ENCODE measurements around the gene TAS1R3.
A peak's percentile ranks its signal among the peaks of the same experiment; 100 is the strongest.

TAS1R3 gene

DNA sequence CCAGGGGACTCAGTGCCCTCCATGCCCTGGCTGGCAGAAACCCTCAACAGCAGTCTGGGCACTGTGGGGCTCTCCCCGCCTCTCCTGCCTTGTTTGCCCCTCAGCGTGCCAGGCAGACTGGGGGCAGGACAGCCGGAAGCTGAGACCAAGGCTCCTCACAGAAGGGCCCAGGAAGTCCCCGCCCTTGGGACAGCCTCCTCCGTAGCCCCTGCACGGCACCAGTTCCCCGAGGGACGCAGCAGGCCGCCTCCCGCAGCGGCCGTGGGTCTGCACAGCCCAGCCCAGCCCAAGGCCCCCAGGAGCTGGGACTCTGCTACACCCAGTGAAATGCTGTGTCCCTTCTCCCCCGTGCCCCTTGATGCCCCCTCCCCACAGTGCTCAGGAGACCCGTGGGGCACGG is 2.8 kb upstream of the TAS1R3 start:
- Mint-ChIP-seq H3K4me3 (no peak overlapping the region), H3K36me3 (ENCODE audit: insufficient read depth) (peaks cover 21% of the 10 kb centered on the region), H3K27me3 (no peaks in the 10 kb centered on the region), H3K27ac (no peak overlapping the region), H3K4me1 (ENCODE audit: low read depth in 2 of 2) (peaks cover 15 to 23% of the 10 kb centered on the region in 2 donors), H3K9me3 (no peaks in the 10 kb centered on the region)
- ATAC-seq (replicated peaks), result no peak
- no peak for DNase-seq

DNA sequence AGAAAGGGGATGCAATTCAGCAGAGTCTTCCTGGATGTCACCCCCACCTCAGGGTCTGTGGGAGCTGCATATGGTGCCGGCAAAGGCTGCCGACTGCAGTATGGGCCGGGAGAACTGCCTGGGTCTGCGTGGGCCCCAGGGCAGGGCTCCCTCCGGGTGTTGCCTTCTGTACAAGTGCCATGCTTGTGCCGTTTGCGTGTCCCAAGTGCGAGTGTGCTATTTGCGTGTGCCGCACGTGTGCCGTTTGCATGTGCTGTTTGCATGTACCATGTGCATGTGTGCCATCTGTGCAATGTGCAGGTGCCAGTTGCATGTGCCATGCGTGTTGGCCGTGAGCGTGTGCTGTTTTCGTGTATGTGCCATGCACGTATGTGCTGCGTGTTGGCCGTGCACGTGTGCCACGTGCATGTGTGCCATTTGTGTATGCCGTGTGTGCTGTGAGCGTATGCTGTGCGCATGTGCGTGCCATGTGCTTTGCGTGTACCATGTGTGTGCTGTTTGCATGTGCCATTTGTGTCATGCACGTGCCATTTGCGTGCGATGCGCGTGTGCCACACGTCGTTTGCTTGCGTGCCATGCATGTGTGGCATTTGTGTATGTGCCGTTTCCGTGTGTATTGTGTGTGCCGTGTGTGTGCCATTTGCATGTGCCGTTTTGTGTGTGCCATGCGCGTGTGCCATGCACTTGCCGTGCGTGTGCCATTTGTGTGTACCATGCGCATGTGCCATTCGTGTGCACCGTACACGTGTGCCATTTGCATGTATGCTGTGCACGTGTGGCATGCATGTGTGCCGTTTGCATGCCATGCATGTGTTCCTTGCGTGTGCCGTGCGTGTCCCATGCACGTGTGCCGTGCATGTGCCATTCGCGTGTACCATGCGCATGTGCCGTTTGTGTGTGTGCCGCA is 1.5 kb upstream of the TAS1R3 start:
- H3K27me3 Mint-ChIP-seq, result no peaks in the 10 kb centered on the region
- H3K9me3 Mint-ChIP-seq, result no peaks in the 10 kb centered on the region
- DNase-seq, result no peak
- H3K36me3 Mint-ChIP-seq (ENCODE audit: insufficient read depth), result peaks cover 17% of the 10 kb centered on the region
- peaks cover 7 to 17% of the 10 kb centered on the region in 2 donors for H3K4me1 Mint-ChIP-seq (ENCODE audit: low read depth in 2 of 2)
- no peak overlapping the region for H3K27ac Mint-ChIP-seq
- ATAC-seq (replicated peaks), result no peak
- H3K4me3 Mint-ChIP-seq, result no peak overlapping the region

DNA sequence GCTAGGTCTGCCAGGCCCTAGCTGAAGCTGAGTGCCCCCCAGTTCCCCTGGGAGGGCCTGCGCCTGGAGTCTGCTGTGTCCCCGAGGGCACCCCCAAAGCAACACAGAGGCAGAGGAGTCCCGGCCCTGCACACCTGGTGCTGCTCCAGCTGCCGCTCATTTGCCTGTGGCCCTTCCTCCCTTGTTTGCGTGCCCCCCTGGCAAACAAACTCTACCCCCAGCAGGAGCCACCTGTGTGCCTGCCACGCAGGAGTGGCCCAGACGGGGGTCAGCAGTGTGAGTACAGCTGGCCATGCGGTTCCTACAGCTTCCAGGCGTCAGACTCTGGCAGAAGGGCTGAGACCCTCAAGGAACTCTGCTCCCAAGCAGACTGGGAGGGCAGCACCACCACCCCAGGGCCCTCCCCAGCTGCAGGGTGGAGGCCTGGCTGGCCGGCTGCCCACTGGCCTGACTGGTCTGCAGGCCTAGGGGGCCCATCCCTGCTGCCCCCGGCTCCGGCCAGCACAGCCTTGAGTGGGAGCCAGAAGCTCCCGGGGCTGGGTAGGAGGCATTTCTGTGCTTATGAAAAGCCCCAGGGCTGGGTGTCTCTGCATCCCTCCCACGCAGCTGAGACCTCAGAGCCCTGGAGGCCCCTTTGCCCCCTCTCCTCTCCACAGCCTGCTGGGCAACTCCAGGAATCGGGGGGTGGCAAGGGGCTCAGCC is 563 bp upstream of the TAS1R3 start:
- Mint-ChIP-seq H3K4me1 (ENCODE audit: low read depth in 2 of 2) (peaks cover 6 to 14% of the 10 kb centered on the region in 2 donors), H3K27me3 (no peaks in the 10 kb centered on the region), H3K9me3 (no peaks in the 10 kb centered on the region), H3K4me3 (no peak overlapping the region), H3K36me3 (ENCODE audit: insufficient read depth) (peaks cover 16% of the 10 kb centered on the region), H3K27ac (no peak overlapping the region)
- no peak for ATAC-seq (replicated peaks)
- no peak for DNase-seq

DNA sequence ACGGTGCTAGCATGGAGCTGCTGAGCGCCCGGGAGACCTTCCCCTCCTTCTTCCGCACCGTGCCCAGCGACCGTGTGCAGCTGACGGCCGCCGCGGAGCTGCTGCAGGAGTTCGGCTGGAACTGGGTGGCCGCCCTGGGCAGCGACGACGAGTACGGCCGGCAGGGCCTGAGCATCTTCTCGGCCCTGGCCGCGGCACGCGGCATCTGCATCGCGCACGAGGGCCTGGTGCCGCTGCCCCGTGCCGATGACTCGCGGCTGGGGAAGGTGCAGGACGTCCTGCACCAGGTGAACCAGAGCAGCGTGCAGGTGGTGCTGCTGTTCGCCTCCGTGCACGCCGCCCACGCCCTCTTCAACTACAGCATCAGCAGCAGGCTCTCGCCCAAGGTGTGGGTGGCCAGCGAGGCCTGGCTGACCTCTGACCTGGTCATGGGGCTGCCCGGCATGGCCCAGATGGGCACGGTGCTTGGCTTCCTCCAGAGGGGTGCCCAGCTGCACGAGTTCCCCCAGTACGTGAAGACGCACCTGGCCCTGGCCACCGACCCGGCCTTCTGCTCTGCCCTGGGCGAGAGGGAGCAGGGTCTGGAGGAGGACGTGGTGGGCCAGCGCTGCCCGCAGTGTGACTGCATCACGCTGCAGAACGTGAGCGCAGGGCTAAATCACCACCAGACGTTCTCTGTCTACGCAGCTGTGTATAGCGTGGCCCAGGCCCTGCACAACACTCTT is 1.1 kb downstream of the TAS1R3 start:
- Mint-ChIP-seq H3K4me1 (ENCODE audit: low read depth in 2 of 2) (peaks cover 0 to 9% of the 10 kb centered on the region in 2 donors), H3K9me3 (no peaks in the 10 kb centered on the region), H3K27me3 (no peaks in the 10 kb centered on the region), H3K36me3 (ENCODE audit: insufficient read depth) (peaks cover 17% of the 10 kb centered on the region), H3K27ac (no peak overlapping the region), H3K4me3 (no peak overlapping the region)
- ATAC-seq (replicated peaks) (no peak), DNase-seq (no peak)

DNA sequence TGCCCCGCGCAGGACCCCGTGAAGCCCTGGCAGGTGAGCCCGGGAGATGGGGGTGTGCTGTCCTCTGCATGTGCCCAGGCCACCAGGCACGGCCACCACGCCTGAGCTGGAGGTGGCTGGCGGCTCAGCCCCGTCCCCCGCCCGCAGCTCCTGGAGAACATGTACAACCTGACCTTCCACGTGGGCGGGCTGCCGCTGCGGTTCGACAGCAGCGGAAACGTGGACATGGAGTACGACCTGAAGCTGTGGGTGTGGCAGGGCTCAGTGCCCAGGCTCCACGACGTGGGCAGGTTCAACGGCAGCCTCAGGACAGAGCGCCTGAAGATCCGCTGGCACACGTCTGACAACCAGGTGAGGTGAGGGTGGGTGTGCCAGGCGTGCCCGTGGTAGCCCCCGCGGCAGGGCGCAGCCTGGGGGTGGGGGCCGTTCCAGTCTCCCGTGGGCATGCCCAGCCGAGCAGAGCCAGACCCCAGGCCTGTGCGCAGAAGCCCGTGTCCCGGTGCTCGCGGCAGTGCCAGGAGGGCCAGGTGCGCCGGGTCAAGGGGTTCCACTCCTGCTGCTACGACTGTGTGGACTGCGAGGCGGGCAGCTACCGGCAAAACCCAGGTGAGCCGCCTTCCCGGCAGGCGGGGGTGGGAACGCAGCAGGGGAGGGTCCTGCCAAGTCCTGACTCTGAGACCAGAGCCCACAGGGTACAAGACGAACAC is 1.8 kb downstream of the TAS1R3 start:
- H3K27me3 Mint-ChIP-seq, result no peaks in the 10 kb centered on the region
- no peaks in the 10 kb centered on the region for H3K9me3 Mint-ChIP-seq
- H3K27ac Mint-ChIP-seq, result no peak overlapping the region
- H3K36me3 Mint-ChIP-seq (ENCODE audit: insufficient read depth), result peaks cover 18% of the 10 kb centered on the region
- H3K4me1 Mint-ChIP-seq (ENCODE audit: low read depth in 2 of 2), result peaks cover 0 to 5% of the 10 kb centered on the region in 2 donors
- no peak for DNase-seq
- no peak for ATAC-seq (replicated peaks)
- H3K4me3 Mint-ChIP-seq, result no peak overlapping the region

DNA sequence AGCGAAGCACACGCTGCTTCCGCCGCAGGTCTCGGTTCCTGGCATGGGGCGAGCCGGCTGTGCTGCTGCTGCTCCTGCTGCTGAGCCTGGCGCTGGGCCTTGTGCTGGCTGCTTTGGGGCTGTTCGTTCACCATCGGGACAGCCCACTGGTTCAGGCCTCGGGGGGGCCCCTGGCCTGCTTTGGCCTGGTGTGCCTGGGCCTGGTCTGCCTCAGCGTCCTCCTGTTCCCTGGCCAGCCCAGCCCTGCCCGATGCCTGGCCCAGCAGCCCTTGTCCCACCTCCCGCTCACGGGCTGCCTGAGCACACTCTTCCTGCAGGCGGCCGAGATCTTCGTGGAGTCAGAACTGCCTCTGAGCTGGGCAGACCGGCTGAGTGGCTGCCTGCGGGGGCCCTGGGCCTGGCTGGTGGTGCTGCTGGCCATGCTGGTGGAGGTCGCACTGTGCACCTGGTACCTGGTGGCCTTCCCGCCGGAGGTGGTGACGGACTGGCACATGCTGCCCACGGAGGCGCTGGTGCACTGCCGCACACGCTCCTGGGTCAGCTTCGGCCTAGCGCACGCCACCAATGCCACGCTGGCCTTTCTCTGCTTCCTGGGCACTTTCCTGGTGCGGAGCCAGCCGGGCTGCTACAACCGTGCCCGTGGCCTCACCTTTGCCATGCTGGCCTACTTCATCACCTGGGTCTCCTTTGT is 2.6 kb downstream of the TAS1R3 start:
- no peaks in the 10 kb centered on the region for H3K9me3 Mint-ChIP-seq
- DNase-seq (no peak), ATAC-seq (replicated peaks) (no peak)
- peaks cover 0 to 5% of the 10 kb centered on the region in 2 donors for H3K4me1 Mint-ChIP-seq (ENCODE audit: low read depth in 2 of 2)
- no peak overlapping the region for H3K27ac Mint-ChIP-seq
- peaks cover 15% of the 10 kb centered on the region for H3K36me3 Mint-ChIP-seq (ENCODE audit: insufficient read depth)
- H3K4me3 Mint-ChIP-seq, result no peak overlapping the region
- no peaks in the 10 kb centered on the region for H3K27me3 Mint-ChIP-seq

DNA sequence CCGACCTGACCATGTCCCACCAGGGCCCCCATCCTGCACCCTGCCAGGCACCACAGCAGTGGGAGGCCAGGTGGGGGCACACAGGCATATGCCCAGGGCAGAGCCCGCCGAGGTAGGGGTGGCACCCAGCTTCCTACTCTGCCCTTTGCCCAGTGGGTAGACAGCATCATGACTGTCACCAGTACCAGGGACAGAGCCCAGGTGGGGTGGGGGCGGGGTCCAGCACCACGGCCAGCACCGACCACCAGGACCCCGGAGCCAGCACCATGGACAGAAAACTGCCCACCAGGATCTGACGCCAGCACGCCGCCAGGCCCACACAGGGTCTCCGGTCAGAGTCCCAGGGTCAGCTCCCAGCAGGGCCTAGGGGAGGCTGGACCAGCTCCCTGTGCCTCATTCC is 3.8 kb downstream of the TAS1R3 start:
- Mint-ChIP-seq H3K9me3 (no peaks in the 10 kb centered on the region), H3K36me3 (ENCODE audit: insufficient read depth) (peaks cover 19% of the 10 kb centered on the region), H3K27ac (no peak overlapping the region), H3K4me3 (no peak overlapping the region), H3K4me1 (ENCODE audit: low read depth in 2 of 2) (peaks cover 0 to 2% of the 10 kb centered on the region in 2 donors), H3K27me3 (no peaks in the 10 kb centered on the region)
- no peak for ATAC-seq (replicated peaks)
- DNase-seq, result no peak

DNA sequence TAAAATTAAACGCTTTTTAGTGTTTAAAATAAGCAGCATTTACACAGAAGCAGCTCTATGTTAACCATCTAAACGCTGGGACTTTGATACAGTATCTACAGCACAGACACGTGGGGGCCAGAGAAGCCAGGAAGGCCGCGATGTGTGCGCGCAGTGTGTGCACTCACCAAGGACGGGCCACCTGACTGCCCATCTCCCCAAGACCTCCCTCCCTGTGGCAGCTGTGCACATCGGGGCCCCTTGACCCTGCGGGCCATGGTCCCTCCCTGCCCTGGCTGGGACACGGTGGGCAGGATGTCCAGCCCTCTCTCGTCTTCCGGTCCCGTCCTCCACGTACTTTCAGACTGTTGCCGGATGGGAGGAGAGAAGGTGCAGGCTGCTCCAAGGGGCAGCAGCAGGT is 4.2 kb downstream of the TAS1R3 start:
- Mint-ChIP-seq H3K9me3 (no peaks in the 10 kb centered on the region), H3K4me1 (ENCODE audit: low read depth in 2 of 2) (no peaks in the 10 kb centered on the region), H3K36me3 (ENCODE audit: insufficient read depth) (peaks cover 23% of the 10 kb centered on the region), H3K27me3 (no peaks in the 10 kb centered on the region), H3K4me3 (no peak overlapping the region), H3K27ac (no peak overlapping the region)
- DNase-seq, result no peak
- no peak for ATAC-seq (replicated peaks)

DNA sequence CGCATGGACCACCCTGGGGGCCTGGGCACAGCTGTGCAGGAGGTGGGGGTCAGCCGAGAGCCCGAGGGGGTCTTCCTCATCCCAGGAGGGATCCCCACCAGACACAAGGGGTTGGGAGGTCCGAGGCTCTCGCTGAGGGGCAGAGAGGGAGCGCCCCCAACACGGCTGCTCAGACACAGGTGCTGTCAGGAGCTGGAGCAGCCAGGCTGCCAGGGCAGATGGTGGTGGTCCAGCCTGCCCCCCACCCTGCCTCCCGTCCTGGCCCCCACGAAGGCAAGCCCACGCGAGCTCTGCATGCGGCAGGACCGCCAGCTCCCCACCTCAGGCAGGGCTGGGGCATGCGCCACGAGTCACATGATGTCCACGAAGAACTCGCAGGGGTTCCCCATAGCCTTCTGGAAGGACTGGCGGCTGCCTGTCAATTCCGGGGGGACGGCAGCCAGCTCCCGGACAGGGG is 4.7 kb downstream of the TAS1R3 start:
- no peak overlapping the region for H3K27ac Mint-ChIP-seq
- no peaks in the 10 kb centered on the region for H3K9me3 Mint-ChIP-seq
- H3K4me3 Mint-ChIP-seq, result no peak overlapping the region
- H3K4me1 Mint-ChIP-seq (ENCODE audit: low read depth in 2 of 2), result no peaks in the 10 kb centered on the region
- H3K36me3 Mint-ChIP-seq (ENCODE audit: insufficient read depth), result peaks cover 25% of the 10 kb centered on the region
- no peak for DNase-seq
- no peak for ATAC-seq (replicated peaks)
- no peaks in the 10 kb centered on the region for H3K27me3 Mint-ChIP-seq

DNA sequence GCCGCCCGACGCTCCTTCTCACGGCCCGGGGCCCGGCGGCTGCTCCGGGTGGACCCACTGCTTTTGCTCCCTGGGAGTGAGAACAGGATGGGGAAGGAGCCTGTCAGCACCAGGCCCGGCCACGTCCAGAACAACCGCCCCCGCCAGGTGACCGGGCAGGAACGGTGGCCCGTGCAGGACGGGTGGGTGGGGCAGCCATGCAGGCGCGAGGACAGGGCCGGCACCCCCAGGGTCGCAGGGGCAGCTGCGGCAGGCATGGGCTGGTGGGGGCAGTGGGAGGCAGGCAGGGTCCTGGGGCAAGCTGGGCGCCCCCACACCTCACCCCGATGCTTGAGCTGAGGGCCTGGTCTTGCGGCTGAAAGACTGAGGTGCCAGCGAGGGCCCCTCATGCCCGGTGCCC is 5.4 kb downstream of the TAS1R3 start:
- no peak overlapping the region for H3K4me3 Mint-ChIP-seq
- H3K27ac Mint-ChIP-seq, result no peak overlapping the region
- no peak for ATAC-seq (replicated peaks)

DNA sequence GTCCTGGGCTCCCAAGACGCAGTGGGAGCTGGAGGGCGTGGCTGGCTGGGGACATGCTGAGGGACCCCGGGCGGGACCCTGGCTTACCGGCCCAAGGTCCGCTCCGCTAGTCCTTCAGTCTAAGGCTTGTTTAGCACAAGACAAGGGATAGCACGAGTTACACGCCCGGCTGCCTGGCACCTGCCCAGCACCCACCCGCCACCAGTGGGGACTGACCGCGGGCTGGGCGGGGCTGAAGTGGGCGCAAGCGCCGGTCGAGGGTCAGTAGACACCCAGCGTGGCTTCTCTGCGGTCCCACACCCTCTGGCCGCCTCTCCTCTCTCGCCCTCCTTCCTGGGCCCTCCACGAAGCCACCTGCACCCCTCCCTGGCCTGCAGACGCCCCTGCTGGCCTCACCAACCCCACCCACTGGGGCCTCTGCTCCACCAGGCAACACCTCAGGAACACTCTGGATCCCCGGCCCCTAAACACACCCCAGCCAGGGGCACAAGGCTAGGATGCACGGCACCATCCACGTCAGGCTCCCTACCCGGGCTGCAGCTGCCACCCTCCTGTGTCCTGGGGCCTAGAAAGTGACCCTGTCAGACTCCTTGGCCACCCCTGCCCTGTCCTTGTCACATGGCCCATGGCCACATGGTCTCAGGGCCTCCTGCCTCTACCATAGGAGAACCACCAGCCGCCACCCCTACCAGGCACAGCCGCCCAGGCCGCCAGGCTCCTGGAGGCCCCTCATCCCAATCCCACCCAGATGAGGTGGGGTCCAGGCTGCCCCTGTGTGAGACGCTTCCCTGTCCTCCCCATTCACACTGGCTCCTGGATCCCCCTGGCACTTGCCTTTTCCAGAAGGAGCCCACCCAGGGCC is 6.1 kb downstream of the TAS1R3 start:
- DNase-seq (no peak), ATAC-seq (replicated peaks) (no peak)
- no peaks in the 10 kb centered on the region for H3K9me3 Mint-ChIP-seq
- H3K36me3 Mint-ChIP-seq (ENCODE audit: insufficient read depth), result peaks cover 25% of the 10 kb centered on the region
- H3K4me1 Mint-ChIP-seq (ENCODE audit: low read depth in 2 of 2), result no peaks in the 10 kb centered on the region
- H3K4me3 Mint-ChIP-seq, result no peak overlapping the region
- H3K27me3 Mint-ChIP-seq, result no peaks in the 10 kb centered on the region
- no peak overlapping the region for H3K27ac Mint-ChIP-seq

More for the DNA sequence above, 5.4 kb downstream of the TAS1R3 start:
- Mint-ChIP-seq H3K4me1 (ENCODE audit: low read depth in 2 of 2) (no peaks in the 10 kb centered on the region), H3K27me3 (no peaks in the 10 kb centered on the region), H3K9me3 (no peaks in the 10 kb centered on the region), H3K36me3 (ENCODE audit: insufficient read depth) (peaks cover 25% of the 10 kb centered on the region)
- no peak for DNase-seq

DNA sequence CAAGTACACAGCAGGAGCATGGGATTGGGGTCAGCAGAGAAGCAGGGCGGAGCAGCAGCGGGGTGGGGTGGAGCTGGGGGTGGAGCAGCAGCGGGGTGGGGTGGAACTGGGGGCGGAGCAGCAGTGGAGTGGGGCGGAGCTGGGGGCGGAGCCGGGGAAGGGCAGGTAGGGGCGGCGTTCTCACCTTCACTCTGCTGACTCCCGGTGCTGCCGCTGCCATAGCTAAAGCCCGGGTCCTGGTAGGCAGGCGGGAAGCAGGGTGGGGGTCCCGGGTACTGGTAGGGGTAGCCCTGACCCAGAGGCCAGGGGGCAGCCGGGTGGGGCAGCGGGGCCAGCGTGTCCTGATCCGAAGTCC is 6.7 kb downstream of the TAS1R3 start:
- Mint-ChIP-seq H3K4me1 (ENCODE audit: low read depth in 2 of 2) (no peaks in the 10 kb centered on the region), H3K27ac (no peak overlapping the region), H3K9me3 (no peaks in the 10 kb centered on the region), H3K4me3 (no peak overlapping the region), H3K27me3 (no peaks in the 10 kb centered on the region), H3K36me3 (ENCODE audit: insufficient read depth) (peaks cover 22% of the 10 kb centered on the region)
- DNase-seq, result no peak
- peak; percentile 40 for ATAC-seq (replicated peaks)

Data from effector memory CD8-positive, alpha-beta T cell (primary cell).